Nephron (organoid): ENCODE measurements around the gene MTFMT.

Source experiments
- H3K27ac Mint-ChIP-seq, 3 experiments: 2 replicates each; pipeline ENCODE4 v1.8.0; 2020; ENCODE audit warnings: mixed read lengths in 3 of 3, mild to moderate bottlenecking in 2 of 3, moderate library complexity in 1 of 3
- H3K27me3 Mint-ChIP-seq: 2 replicates; pipeline ENCODE4 v1.8.0; 2021; ENCODE audit warnings: low read depth, mild to moderate bottlenecking, moderate library complexity, mixed read lengths
- H3K36me3 Mint-ChIP-seq: 2 replicates; pipeline ENCODE4 v1.8.0; 2020; ENCODE audit warnings: low read depth, mixed read lengths
- H3K4me1 Mint-ChIP-seq: 2 replicates; pipeline ENCODE4 v1.8.0; 2020; ENCODE audit warnings: mixed read lengths
- H3K4me3 Mint-ChIP-seq, 3 experiments: 2 replicates each; pipeline ENCODE4 v1.8.0; 2020; ENCODE audit warnings: mild to moderate bottlenecking in 3 of 3, mixed read lengths in 3 of 3, moderate library complexity in 2 of 3
- H3K9me3 Mint-ChIP-seq: 2 replicates; pipeline ENCODE4 v1.8.0; 2020; ENCODE audit warnings: mixed read lengths
- TF ChIP-seq, protein P1 (sequence below), 3 experiments: fragments of 200-600 bp; sonication (generic); IDR thresholded peaks; one replicate each; pipeline ENCODE4 v1.5.0; 2021; ENCODE audit warnings: antibody characterized with exemption in 3 of 3; ENCODE audit not compliant: unreplicated experiment in 3 of 3

MTFMT gene

DNA sequence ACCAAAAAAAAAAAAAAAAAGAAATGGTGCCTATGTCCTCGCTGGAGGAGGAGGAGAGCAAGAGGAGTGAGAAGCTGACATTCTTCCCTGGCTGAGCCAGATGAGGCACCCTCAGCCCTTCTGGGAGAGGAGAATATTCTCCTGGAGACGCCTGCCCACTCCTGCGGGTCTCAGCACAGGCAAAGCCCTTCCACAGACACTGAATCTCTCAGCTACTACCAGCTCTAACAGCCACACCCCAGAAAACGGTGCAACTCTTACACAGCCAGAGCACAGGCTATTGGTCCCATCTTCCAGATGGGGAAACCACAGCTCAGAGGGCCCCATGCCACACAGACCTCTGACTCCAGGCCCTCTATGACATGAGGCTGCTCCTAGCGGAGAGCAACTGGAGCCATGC lies 32.6 kb upstream of the MTFMT start:
- Mint-ChIP-seq H3K27ac (peak overlapping the region in 1 of 3 experiments; percentile 6), H3K4me1 (peaks cover 30% of the 10 kb centered on the region), H3K27me3 (peaks cover 2% of the 10 kb centered on the region), H3K4me3 (no peak overlapping the region), H3K9me3 (no peaks in the 10 kb centered on the region), H3K36me3 (peaks cover 45% of the 10 kb centered on the region)
- TF ChIP-seq, protein P1, sequence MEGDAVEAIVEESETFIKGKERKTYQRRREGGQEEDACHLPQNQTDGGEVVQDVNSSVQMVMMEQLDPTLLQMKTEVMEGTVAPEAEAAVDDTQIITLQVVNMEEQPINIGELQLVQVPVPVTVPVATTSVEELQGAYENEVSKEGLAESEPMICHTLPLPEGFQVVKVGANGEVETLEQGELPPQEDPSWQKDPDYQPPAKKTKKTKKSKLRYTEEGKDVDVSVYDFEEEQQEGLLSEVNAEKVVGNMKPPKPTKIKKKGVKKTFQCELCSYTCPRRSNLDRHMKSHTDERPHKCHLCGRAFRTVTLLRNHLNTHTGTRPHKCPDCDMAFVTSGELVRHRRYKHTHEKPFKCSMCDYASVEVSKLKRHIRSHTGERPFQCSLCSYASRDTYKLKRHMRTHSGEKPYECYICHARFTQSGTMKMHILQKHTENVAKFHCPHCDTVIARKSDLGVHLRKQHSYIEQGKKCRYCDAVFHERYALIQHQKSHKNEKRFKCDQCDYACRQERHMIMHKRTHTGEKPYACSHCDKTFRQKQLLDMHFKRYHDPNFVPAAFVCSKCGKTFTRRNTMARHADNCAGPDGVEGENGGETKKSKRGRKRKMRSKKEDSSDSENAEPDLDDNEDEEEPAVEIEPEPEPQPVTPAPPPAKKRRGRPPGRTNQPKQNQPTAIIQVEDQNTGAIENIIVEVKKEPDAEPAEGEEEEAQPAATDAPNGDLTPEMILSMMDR (IDR thresholded peaks at IDR 0.05; ENCODE audit: unreplicated experiment in 3 of 3) = no peak

DNA sequence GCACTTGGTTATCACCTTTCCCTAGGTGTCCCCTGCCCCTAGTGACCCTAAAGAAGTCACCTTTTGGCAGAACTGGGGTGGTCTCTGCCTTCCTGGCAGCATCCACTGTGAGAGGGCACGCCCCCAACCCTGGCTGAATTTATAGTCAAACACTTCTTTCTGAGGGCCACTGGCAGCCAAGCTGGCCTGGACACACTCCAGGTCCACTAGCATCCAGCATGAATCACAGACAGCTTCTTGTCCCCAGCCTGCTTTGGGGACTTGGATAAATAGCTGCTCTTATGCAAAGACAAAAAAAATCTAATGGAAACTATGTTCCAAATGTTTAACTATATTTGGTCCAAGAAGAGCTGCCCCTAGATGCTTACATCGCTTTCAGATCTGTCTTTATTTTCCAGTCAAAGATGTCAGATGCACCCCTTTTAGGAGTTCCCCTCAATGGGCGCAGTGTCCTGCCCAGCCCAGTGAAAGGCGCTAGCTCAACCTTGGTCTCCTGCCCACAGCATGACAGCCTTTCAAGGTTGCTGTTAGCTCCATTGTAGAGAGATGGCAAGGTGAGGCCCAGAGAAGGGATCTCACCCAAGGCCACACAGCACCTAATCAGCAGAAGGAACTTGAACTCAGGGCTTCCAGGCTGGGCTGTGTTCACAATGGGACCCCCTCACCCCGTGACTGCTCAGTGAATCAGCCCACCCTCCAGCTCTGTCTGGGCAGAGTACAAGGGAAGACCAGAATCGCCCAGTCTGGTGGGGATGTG lies 31.4 kb upstream of the MTFMT start:
- H3K36me3 Mint-ChIP-seq = peaks cover 52% of the 10 kb centered on the region
- H3K27me3 Mint-ChIP-seq = no peaks in the 10 kb centered on the region
- H3K27ac Mint-ChIP-seq = no peak overlapping the region
- peaks cover 23% of the 10 kb centered on the region for H3K4me1 Mint-ChIP-seq
- H3K9me3 Mint-ChIP-seq = no peaks in the 10 kb centered on the region
- no peak overlapping the region for H3K4me3 Mint-ChIP-seq
- TF ChIP-seq, protein P1 (IDR thresholded peaks at IDR 0.05; ENCODE audit: unreplicated experiment in 3 of 3) = no peak

DNA sequence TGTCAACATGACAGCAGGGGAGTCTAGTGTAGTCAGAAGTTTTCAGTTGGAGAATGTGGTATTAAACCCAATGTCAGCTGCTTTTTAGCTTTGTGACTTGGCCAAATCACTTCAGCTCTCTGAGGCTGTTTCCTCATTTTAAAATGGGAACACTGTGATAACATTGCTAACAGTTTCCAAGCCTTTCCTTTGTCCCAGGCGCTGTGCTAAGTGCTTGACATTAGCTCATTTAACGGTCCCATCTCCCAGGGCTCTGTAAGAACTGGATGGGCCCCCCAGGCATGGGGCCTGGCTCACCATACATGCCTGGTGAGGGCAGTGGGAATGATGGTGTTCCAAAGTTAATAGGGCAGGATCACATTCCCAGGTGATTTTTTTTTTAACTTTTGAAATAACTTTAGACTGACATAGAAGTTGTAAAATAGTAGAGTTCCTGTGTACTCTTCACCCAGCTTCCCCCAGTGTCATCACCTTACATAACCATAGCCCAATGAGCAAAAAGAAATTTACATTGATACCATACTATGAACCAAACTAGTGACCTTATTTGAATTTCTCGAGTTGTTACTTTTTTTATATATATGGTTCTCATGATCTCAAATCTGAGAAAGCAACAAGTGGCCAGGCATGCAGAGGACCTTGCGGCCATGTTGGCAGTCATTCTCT lies 30.6 kb upstream of the MTFMT start:
- Mint-ChIP-seq H3K4me1 (peaks cover 15% of the 10 kb centered on the region), H3K27me3 (no peaks in the 10 kb centered on the region), H3K36me3 (peaks cover 57% of the 10 kb centered on the region), H3K27ac (no peak overlapping the region), H3K4me3 (no peak overlapping the region), H3K9me3 (no peaks in the 10 kb centered on the region)
- TF ChIP-seq, protein P1 (IDR thresholded peaks at IDR 0.05; ENCODE audit: unreplicated experiment in 3 of 3) = no peak

DNA sequence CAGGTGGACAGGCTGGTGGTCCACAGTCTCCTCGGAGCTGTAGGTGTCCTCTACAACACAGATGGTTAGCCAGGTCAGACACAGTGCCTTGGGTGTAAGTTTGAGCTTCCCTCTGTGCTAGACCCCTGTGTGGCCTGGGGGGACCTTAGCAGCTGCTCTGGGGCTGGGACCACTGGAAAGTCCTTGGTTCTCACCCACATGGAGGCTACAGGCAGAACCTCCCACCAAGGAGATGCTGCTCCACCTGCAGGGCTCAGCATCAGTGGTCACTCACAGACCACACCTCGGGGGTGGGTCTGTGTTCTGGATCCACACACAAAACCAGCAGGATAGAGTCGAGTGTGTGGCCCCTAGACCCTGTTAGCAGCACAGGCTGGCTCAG lies 29.9 kb upstream of the MTFMT start:
- Mint-ChIP-seq H3K9me3 (no peaks in the 10 kb centered on the region), H3K36me3 (peaks cover 62% of the 10 kb centered on the region), H3K4me3 (no peak overlapping the region), H3K27ac (no peak overlapping the region), H3K27me3 (no peaks in the 10 kb centered on the region), H3K4me1 (peaks cover 15% of the 10 kb centered on the region)
- TF ChIP-seq, protein P1 (IDR thresholded peaks at IDR 0.05; ENCODE audit: unreplicated experiment in 3 of 3) = no peak

DNA sequence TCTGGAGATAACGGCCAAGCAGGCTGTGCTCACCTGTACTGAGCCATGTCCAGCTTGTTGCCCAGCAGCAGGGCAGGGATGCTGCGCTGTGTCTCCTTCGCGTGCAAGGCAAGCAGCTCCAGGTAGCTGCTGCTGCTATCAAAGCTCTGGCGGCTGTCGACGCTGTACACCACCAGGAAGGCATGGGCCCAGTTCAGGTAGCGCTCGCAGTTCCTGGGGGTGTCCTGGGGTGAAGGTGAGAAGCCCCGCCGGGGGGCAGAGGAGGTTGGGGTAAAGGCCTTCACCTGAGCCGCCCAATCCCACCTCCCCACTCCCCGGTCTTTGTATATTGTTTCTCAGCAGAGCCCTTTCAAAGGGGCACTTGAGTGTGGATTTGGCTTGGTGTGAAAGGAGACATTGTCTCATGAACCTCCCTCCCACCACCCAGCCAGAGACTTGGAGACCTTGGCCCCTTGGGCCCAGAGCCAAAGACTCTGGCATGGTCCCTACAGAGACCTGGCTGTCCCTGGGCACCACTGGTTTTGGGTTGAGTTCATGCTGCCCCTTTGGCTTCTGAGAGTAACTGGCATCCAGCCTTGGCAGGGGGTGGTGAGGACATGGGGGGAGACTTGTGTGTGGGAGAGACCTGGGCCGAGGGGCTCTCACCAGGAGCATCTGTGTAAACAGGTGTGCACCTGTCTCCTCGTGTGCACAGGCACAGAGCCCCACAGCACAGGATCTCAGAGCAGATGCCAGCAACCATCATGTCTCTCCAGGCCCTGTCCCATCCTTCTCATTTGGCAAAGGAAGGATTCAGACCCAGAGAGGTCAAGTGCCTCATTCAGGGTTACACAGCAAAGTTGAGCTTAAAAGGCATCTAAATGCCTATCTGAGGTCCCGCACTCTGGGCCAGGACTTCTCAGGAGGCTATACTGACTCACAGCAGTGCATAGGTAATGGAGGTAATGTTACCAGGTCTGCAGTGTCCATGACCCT lies 29.2 kb upstream of the MTFMT start:
- peaks cover 62% of the 10 kb centered on the region for H3K36me3 Mint-ChIP-seq
- no peak overlapping the region for H3K4me3 Mint-ChIP-seq
- peak overlapping the region in 1 of 3 experiments; percentile 38 for H3K27ac Mint-ChIP-seq
- TF ChIP-seq, protein P1 (IDR thresholded peaks at IDR 0.05; ENCODE audit: unreplicated experiment in 3 of 3) = no peak
- peaks cover 15% of the 10 kb centered on the region for H3K4me1 Mint-ChIP-seq
- H3K27me3 Mint-ChIP-seq = no peaks in the 10 kb centered on the region
- no peaks in the 10 kb centered on the region for H3K9me3 Mint-ChIP-seq
